CD14-positive monocyte (primary cell): ENCODE results near the gene PTPRN2. TPM values are rescaled to one million over a fixed set of nuclear protein-coding genes. Genes with fewer than 3 reads are reported as not detected.

Source experiments
- DNase-seq, 3 donors: peaks; one replicate each; pipeline ENCODE4 v3.0.0-alpha.2; 2011 to 2022
- H2AFZ ChIP-seq: 2 replicates; pipeline ENCODE4 v1.6.0; 2012; ENCODE audit warnings: mild to moderate bottlenecking, low read depth, low read length, inconsistent platforms; ENCODE audit not compliant: insufficient read depth, poor library complexity, severe bottlenecking
- H3K27ac ChIP-seq, 2 donors: 1 replicate in 1 of 2; 2 replicates in 1 of 2; pipeline ENCODE4 v1.5.1; 2012 to 2013; ENCODE audit warnings: low read length in 2 of 2, control low read depth in 1 of 2, inconsistent platforms in 1 of 2, low read depth in 1 of 2, mild to moderate bottlenecking in 1 of 2
- H3K27me3 ChIP-seq, 2 donors: one replicate each; pipeline versions ENCODE4 v1.6.0 to v1.6.1; 2011 to 2013; ENCODE audit warnings: low read length in 2 of 2; ENCODE audit not compliant: control insufficient read depth in 2 of 2, insufficient read depth in 2 of 2
- H3K36me3 ChIP-seq, 2 donors: replicated peaks in 1 of 2; 1 replicate in 1 of 2; 2 replicates in 1 of 2; pipeline versions ENCODE4 v1.5.1 to v1.6.1; 2012 to 2013; ENCODE audit warnings: low read length in 2 of 2, control low read depth in 1 of 2, inconsistent platforms in 1 of 2, mild to moderate bottlenecking in 1 of 2; ENCODE audit not compliant: insufficient read depth in 2 of 2, control insufficient read depth in 1 of 2
- H3K4me1 ChIP-seq, 2 donors: 1 replicate in 1 of 2; 2 replicates in 1 of 2; pipeline versions ENCODE4 v1.5.1 to v1.6.1; 2012 to 2013; ENCODE audit warnings: low read length in 2 of 2, control low read depth in 1 of 2, inconsistent platforms in 1 of 2, mild to moderate bottlenecking in 1 of 2, moderate library complexity in 1 of 2; ENCODE audit not compliant: insufficient read depth in 2 of 2, control insufficient read depth in 1 of 2
- H3K4me2 ChIP-seq: replicated peaks from 2 replicates; pipeline ENCODE3; 2012; ENCODE audit warnings: low read length, moderate library complexity, mild to moderate bottlenecking; ENCODE audit not compliant: poor library complexity, severe bottlenecking; ENCODE audit errors: extremely low read depth
- H3K4me3 ChIP-seq, 3 experiments: fragments of 200-600 bp in 1 of 3; sonication (generic) in 1 of 3; replicated peaks in 1 of 3; 1 replicate in 2 of 3; 2 replicates in 1 of 3; pipeline ENCODE4 v1.5.1; 2011 to 2013; ENCODE audit warnings: low read length in 3 of 3, mild to moderate bottlenecking in 3 of 3, control low read depth in 2 of 3, low read depth in 2 of 3, inconsistent platforms in 1 of 3, moderate library complexity in 1 of 3
- H3K79me2 ChIP-seq: 2 replicates; pipeline ENCODE4 v1.6.0; 2012; ENCODE audit warnings: mild to moderate bottlenecking, control low read depth, inconsistent platforms, low read length, moderate library complexity; ENCODE audit not compliant: insufficient read depth
- H3K9ac ChIP-seq: 2 replicates; pipeline ENCODE4 v1.6.0; 2017; ENCODE audit warnings: low read length, mild to moderate bottlenecking; ENCODE audit not compliant: insufficient read depth, poor library complexity, severe bottlenecking
- H3K9me3 ChIP-seq, 2 donors: replicated peaks in 1 of 2; 1 replicate in 1 of 2; 2 replicates in 1 of 2; pipeline versions ENCODE4 v1.5.1 to v1.6.1; 2012 to 2013; ENCODE audit warnings: low read length in 2 of 2, control low read depth in 1 of 2; ENCODE audit not compliant: control insufficient read depth in 1 of 2, insufficient read depth in 1 of 2
- H4K20me1 ChIP-seq: 2 replicates; pipeline ENCODE4 v1.6.0; 2012; ENCODE audit warnings: mild to moderate bottlenecking, low read length, control low read depth, moderate library complexity; ENCODE audit not compliant: insufficient read depth
- H3K27ac Mint-ChIP-seq, 7 donors: one replicate each; pipeline ENCODE4 v1.8.0; 2020; ENCODE audit warnings: mild to moderate bottlenecking in 7 of 7, mixed read lengths in 7 of 7, moderate library complexity in 6 of 7, inconsistent platforms in 2 of 7
- H3K27me3 Mint-ChIP-seq, 3 donors: one replicate each; pipeline ENCODE4 v1.8.0; 2021 to 2022; ENCODE audit warnings: low read depth in 3 of 3, mild to moderate bottlenecking in 3 of 3, mixed read lengths in 3 of 3, moderate library complexity in 3 of 3, inconsistent platforms in 1 of 3
- H3K36me3 Mint-ChIP-seq, 2 donors: one replicate each; pipeline ENCODE4 v1.8.0; 2020; ENCODE audit warnings: mixed read lengths in 2 of 2, inconsistent platforms in 1 of 2, mild to moderate bottlenecking in 1 of 2
- H3K4me1 Mint-ChIP-seq: one replicate; pipeline ENCODE4 v1.8.0; 2020; ENCODE audit warnings: mild to moderate bottlenecking, mixed read lengths
- H3K4me3 Mint-ChIP-seq, 2 donors: one replicate each; pipeline ENCODE4 v1.8.0; 2020; ENCODE audit warnings: mild to moderate bottlenecking in 2 of 2, mixed read lengths in 2 of 2, moderate library complexity in 1 of 2
- H3K9me3 Mint-ChIP-seq, 7 donors: one replicate each; pipeline ENCODE4 v1.8.0; 2020 to 2022; ENCODE audit warnings: mixed read lengths in 7 of 7, mild to moderate bottlenecking in 6 of 7, moderate library complexity in 6 of 7, inconsistent platforms in 2 of 7
- CTCF ChIP-seq: fragments of 200-600 bp; IDR thresholded peaks from one replicate; pipeline ENCODE4 v1.8.0; 2022; ENCODE audit warnings: antibody characterized with exemption, mild to moderate bottlenecking
- WGBS: methylation state at CpG from one replicate; pipeline ENCODE4 v1.1.5; 2013; ENCODE audit warnings: missing lambda C conversion rate; ENCODE audit not compliant: insufficient coverage; 5-methylcytosine and 5-hydroxymethylcytosine counted together
- intact Hi-C, 2 donors: fragments of 100-400 bp; cut with micrococcal nuclease; formaldehyde crosslinking; loops; one replicate each; pipeline versions ENCODE4 v1.15.0 to v1.15.1; 2023
- polyA plus RNA-seq, 3 donors: library from polyadenylated mRNA; depleted of rRNA in 1 of 3; unstranded in 2 of 3; stranded (reverse) in 1 of 3; fragments of 300-500 nt in 2 of 3; fragments of >200 nt in 1 of 3; fragmentation: Illumina TruSeq in 2 of 3; gene quantifications; 1 replicate in 2 of 3; 2 replicates in 1 of 3; pipeline ENCODE4 v1.2.3, GENCODE V29; 2012 to 2021

The PTPRN2 gene
- polyA plus RNA-seq, 3 donors = 0.25 to 1.4 (median 0.97) TPM

DNA sequence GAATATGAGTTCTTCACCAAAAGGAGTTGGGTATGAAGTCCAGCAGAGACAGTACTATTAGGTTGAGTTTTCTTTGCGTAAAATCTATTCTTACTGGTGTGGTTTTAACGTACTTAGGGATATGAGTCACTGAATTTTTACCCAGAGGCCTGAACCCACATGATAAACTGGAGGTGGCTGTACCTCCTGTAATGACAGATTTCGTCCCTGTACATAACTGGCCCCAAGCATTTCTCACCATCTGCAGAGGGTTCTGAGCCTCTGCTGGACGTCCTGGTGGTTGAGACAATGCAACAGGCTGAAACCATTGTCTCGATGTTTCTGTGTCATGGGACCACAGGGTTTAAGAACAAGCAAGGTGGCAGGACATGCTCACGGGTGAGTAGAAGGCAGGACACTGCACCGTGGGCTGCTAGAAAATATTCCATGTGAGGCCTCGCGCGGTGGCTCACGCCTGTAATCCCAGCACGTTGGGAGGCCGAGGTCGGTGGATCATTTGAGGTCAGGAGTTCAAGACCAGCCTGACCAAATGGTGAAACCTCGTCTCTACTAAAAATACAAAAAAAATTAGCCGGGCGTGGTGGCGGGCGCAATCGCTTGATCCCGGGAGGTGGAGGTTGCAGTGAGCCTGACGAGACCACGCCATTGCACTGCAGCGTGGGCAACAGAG is 1017.0 kb downstream of the PTPRN2 start:
- H3K4me2 ChIP-seq = no peak overlapping the region
- H3K4me3 Mint-ChIP-seq = peak overlapping the region in 1 of 2 donors; percentile 46
- no peak overlapping the region for H3K4me3 ChIP-seq
- H3K36me3 ChIP-seq = no peaks in the 10 kb centered on the region
- H3K79me2 ChIP-seq = no peaks in the 10 kb centered on the region
- no peak for DNase-seq
- intact Hi-C loops = no loop called here
- H3K27ac Mint-ChIP-seq = no peak overlapping the region
- 99% methylated on average over 13 of the region's 24 CpGs for WGBS
- H2AFZ ChIP-seq = peak overlapping the region; percentile 42
- no peak for TF ChIP-seq CTCF
- H3K9me3 ChIP-seq = no peaks in the 10 kb centered on the region
- no peak overlapping the region for H3K9ac ChIP-seq
- peaks cover 30 to 36% (median 32%) of the 10 kb centered on the region in 3 donors for H3K27me3 Mint-ChIP-seq
- H3K27ac ChIP-seq = no peak overlapping the region
- H3K9me3 Mint-ChIP-seq = peaks cover 0 to 5% (median 2%) of the 10 kb centered on the region in 7 donors
- H3K4me1 Mint-ChIP-seq = peaks cover 19% of the 10 kb centered on the region
- H3K27me3 ChIP-seq = peaks cover 0 to 2% of the 10 kb centered on the region in 2 donors
- no peaks in the 10 kb centered on the region for H3K36me3 Mint-ChIP-seq
- H3K4me1 ChIP-seq = peaks cover 15 to 16% of the 10 kb centered on the region in 2 donors
- no peaks in the 10 kb centered on the region for H4K20me1 ChIP-seq

DNA sequence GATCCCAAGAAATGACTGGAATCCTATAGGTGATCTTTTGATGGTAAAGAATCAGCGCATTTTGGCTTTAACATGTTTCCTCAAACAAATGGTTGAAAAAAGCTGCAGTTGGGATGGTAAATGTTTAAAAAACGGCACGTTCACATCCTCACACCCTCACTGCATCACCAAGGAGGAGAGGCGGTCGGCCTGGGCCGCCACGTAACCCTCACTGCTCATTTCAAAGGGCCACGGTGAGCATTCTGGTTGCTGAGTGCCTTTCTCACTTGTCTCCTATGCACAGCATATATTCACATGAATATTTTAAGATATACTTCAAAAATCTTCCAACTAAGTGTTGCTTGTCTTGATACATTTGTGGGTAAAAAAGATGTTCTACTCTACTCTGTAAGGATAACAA is 1017.7 kb downstream of the PTPRN2 start:
- Histone ChIP-seq H4K20me1 (no peaks in the 10 kb centered on the region), H2AFZ (no peak overlapping the region), H3K36me3 (no peaks in the 10 kb centered on the region), H3K4me1 (peaks cover 15 to 16% of the 10 kb centered on the region in 2 donors), H3K4me3 (no peak overlapping the region), H3K27ac (no peak overlapping the region), H3K4me2 (no peak overlapping the region), H3K9ac (no peak overlapping the region), H3K9me3 (peaks cover 0 to 2% of the 10 kb centered on the region in 2 donors), H3K79me2 (no peaks in the 10 kb centered on the region), H3K27me3 (peaks cover 0 to 2% of the 10 kb centered on the region in 2 donors)
- Mint-ChIP-seq H3K27me3 (peaks cover 28 to 32% (median 31%) of the 10 kb centered on the region in 3 donors), H3K27ac (no peak overlapping the region), H3K36me3 (no peaks in the 10 kb centered on the region), H3K9me3 (peaks cover 0 to 8% (median 0%) of the 10 kb centered on the region in 7 donors), H3K4me1 (peaks cover 19% of the 10 kb centered on the region), H3K4me3 (no peak overlapping the region)
- no peak for DNase-seq
- no peak for TF ChIP-seq CTCF
- no CpG with 5 or more reads among the region's 8 CpGs for WGBS
- intact Hi-C loops = no loop called here
